Measurements from ENCODE around the gene SLC35D3.

DNA sequence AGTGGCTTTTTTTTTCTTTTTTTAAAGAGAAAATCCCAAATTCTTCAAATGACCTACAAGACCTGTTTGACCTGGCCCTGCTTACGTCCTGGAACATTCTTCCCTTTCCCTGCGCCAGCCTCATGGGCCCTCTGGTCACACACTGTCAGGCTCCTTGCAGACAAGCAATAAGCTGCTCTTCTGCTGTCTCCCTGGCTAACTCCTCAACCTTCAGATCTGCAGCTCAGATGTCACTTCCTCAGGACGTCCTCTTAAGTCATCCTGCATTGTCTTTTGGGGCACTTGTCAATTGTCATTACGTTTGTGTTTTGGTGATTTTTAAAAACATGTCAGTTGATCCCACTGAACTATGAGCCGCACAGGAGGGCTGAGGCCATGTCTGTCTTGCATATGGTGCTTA is 28.9 kb upstream of the SLC35D3 start:
- TF ChIP-seq, protein P1, sequence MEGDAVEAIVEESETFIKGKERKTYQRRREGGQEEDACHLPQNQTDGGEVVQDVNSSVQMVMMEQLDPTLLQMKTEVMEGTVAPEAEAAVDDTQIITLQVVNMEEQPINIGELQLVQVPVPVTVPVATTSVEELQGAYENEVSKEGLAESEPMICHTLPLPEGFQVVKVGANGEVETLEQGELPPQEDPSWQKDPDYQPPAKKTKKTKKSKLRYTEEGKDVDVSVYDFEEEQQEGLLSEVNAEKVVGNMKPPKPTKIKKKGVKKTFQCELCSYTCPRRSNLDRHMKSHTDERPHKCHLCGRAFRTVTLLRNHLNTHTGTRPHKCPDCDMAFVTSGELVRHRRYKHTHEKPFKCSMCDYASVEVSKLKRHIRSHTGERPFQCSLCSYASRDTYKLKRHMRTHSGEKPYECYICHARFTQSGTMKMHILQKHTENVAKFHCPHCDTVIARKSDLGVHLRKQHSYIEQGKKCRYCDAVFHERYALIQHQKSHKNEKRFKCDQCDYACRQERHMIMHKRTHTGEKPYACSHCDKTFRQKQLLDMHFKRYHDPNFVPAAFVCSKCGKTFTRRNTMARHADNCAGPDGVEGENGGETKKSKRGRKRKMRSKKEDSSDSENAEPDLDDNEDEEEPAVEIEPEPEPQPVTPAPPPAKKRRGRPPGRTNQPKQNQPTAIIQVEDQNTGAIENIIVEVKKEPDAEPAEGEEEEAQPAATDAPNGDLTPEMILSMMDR (conservative IDR thresholded peaks at IDR 0.05): no peak
- no peak for TF ChIP-seq EZH2 (IDR thresholded peaks at IDR 0.05; ENCODE audit: low read depth)
